IMR-90 (cell line): ENCODE results near the gene TOR1A.

ENCODE experiments used
- CEBPB ChIP-seq: IDR thresholded peaks from 2 replicates; pipeline ENCODE4 v1.6.1; 2012; ENCODE audit warnings: low read depth, low read length, improper control_type of control experiment
- CHD1 ChIP-seq: IDR thresholded peaks from 2 replicates; pipeline ENCODE4 v1.6.1; 2012; ENCODE audit warnings: low read depth, low read length, improper control_type of control experiment
- ELK1 ChIP-seq: fragments of 150-350 bp; IDR thresholded peaks from 2 replicates; pipeline ENCODE4 v1.6.1; 2016; ENCODE audit warnings: low read depth, mild to moderate bottlenecking, low read length, moderate library complexity, borderline replicate concordance
- FOS ChIP-seq: fragments of 150-350 bp; IDR thresholded peaks from 2 replicates; pipeline ENCODE4 v1.6.1; 2016; ENCODE audit warnings: low read depth, low read length
- MAFK ChIP-seq: IDR thresholded peaks from 2 replicates; pipeline ENCODE4 v1.6.1; 2012; ENCODE audit warnings: low read depth, low read length, improper control_type of control experiment
- MAZ ChIP-seq: IDR thresholded peaks from 2 replicates; pipeline ENCODE4 v1.6.1; 2012; ENCODE audit warnings: low read depth, mild to moderate bottlenecking, low read length, improper control_type of control experiment, moderate library complexity, borderline replicate concordance
- MXI1 ChIP-seq: IDR thresholded peaks from 2 replicates; pipeline ENCODE4 v1.6.1; 2012; ENCODE audit warnings: low read depth, mild to moderate bottlenecking, low read length, moderate library complexity, borderline replicate concordance
- NFE2L2 ChIP-seq: fragments of 150-350 bp; IDR thresholded peaks from 2 replicates; pipeline ENCODE4 v1.6.1; 2016; ENCODE audit warnings: low read depth, mild to moderate bottlenecking, low read length
- POLR2A ChIP-seq: IDR thresholded peaks from 2 replicates; pipeline ENCODE4 v1.6.1; 2012; ENCODE audit warnings: mild to moderate bottlenecking, low read depth, low read length
- RAD21 ChIP-seq: IDR thresholded peaks from 2 replicates; pipeline ENCODE4 v1.6.1; 2012; ENCODE audit warnings: low read length, improper control_type of control experiment
- RCOR1 ChIP-seq: IDR thresholded peaks from 2 replicates; pipeline ENCODE4 v1.6.1; 2012; ENCODE audit warnings: mild to moderate bottlenecking, low read length, improper control_type of control experiment; ENCODE audit not compliant: insufficient replicate concordance
- SMC3 ChIP-seq: fragments of 150-350 bp; IDR thresholded peaks from 2 replicates; pipeline ENCODE4 v1.6.1; 2016; ENCODE audit warnings: low read depth, mild to moderate bottlenecking, antibody characterized with exemption, low read length, moderate library complexity
- USF2 ChIP-seq: fragments of 150-350 bp; IDR thresholded peaks from 2 replicates; pipeline ENCODE4 v1.6.1; 2017; ENCODE audit warnings: mild to moderate bottlenecking, antibody characterized with exemption, low read length, low read depth
- TF ChIP-seq, protein P1 (sequence below): conservative IDR thresholded peaks from 2 replicates; pipeline ENCODE4 v1.5.1; 2012; ENCODE audit warnings: mild to moderate bottlenecking, low read depth, low read length, improper control_type of control experiment

GRCh38 chr9:129765764-129766317, 58.1 kb downstream of the TOR1A start:
- TF ChIP-seq POLR2A, result no peak
- TF ChIP-seq, protein P1, sequence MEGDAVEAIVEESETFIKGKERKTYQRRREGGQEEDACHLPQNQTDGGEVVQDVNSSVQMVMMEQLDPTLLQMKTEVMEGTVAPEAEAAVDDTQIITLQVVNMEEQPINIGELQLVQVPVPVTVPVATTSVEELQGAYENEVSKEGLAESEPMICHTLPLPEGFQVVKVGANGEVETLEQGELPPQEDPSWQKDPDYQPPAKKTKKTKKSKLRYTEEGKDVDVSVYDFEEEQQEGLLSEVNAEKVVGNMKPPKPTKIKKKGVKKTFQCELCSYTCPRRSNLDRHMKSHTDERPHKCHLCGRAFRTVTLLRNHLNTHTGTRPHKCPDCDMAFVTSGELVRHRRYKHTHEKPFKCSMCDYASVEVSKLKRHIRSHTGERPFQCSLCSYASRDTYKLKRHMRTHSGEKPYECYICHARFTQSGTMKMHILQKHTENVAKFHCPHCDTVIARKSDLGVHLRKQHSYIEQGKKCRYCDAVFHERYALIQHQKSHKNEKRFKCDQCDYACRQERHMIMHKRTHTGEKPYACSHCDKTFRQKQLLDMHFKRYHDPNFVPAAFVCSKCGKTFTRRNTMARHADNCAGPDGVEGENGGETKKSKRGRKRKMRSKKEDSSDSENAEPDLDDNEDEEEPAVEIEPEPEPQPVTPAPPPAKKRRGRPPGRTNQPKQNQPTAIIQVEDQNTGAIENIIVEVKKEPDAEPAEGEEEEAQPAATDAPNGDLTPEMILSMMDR, result no peak
- no peak for TF ChIP-seq MAFK
- no peak for TF ChIP-seq RCOR1
- TF ChIP-seq MXI1, result no peak
- TF ChIP-seq RAD21, result no peak
- TF ChIP-seq USF2, result no peak
- TF ChIP-seq CEBPB, result no peak
- no peak for TF ChIP-seq FOS
- TF ChIP-seq SMC3, result no peak
- no peak for TF ChIP-seq CHD1
- TF ChIP-seq NFE2L2, result no peak
- TF ChIP-seq MAZ, result no peak
- TF ChIP-seq ELK1, result no peak
